ENCODE data around the gene PPP2R5A.
A peak's percentile ranks its signal among the peaks of the same experiment; 100 is the strongest.

PPP2R5A gene

DNA sequence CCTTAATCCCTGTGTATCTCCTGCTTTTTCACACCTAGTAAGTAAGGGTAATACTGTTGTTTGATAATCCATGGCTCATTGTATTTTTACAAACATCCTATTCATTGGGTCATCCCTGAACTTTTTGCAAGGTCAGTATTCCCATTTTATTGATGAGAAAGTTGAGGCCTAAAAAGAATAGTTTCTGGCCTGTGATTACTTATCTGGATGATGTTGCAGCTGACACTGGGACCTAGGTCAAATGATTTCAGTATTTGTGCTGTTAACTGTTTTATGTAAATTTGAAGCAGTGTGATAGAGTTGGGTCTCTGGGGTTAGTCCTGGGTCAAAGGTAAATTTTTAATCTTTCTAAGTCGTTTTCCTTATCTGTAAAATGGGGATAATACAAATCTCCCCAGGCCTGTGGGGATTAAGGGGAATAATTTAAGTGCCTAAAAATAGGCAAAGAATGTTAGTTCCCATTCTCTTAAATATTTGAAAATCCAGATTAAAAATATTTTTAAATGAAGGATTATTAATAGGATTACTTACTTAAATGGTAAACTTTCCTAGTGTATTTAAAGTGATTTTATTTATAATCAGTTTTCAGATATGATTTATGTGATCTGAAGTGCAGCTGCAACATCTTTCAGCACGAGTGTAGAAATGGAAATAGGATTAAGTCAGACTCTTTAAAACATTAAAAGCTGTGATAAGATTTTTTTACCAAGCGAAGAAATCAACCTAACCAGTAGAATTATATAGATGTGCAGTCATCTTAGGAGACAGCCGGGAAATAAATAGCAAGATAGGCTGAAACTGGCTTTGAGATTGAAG is 4.3 kb downstream of the PPP2R5A start:
- Histone ChIP-seq H3K4me1 (ENCODE audit: control extremely low read depth in 1 of 4, control insufficient read depth in 4 of 4, insufficient read depth in 4 of 4, low read length in 3 of 4) (peaks cover 37 to 70% (median 41%) of the 10 kb centered on the region in 4 experiments), H3K4me3 (ENCODE audit: control insufficient read depth in 1 of 7, extremely low read depth in 1 of 7, insufficient read depth in 4 of 7, low read depth in 2 of 7, low read length in 6 of 7) (peak overlapping the region in 2 of 7 experiments; percentile 33 to 100), H3K9me3 (ENCODE audit: control extremely low read depth in 1 of 5, control insufficient read depth in 4 of 5, insufficient read depth in 2 of 5, low read depth in 1 of 5, low read length in 4 of 5) (no peaks in the 10 kb centered on the region), H3K27me3 (replicated peaks in 2 of 5; ENCODE audit: control insufficient read depth in 4 of 5, insufficient read depth in 5 of 5, low read length in 4 of 5) (no peaks in the 10 kb centered on the region), H3K27ac (ENCODE audit: insufficient read depth in 1 of 2, low read depth in 1 of 2, low read length in 2 of 2, poor library complexity in 1 of 2, severe bottlenecking in 2 of 2) (peak overlapping the region in 1 of 2 experiments; percentile 33), H3K36me3 (ENCODE audit: control insufficient read depth in 4 of 4, insufficient read depth in 4 of 4, low read length in 3 of 4) (peaks cover 0 to 3% (median 0%) of the 10 kb centered on the region in 4 experiments)
- CTCF ChIA-PET = interaction anchor here (2.3 to 8.8 kb wide), 3 partner anchors 167 to 608 kb away, joined by 5 to 111 read pairs (median 20); no protein-coding TSS in a partner anchor
- WGBS (ENCODE audit: insufficient coverage) = 100% methylated on average over 1 of the region's 4 CpGs
- DNase-seq = peak in 1 of 3 donors; percentile 13
- POLR2A ChIA-PET = no interaction called here

DNA sequence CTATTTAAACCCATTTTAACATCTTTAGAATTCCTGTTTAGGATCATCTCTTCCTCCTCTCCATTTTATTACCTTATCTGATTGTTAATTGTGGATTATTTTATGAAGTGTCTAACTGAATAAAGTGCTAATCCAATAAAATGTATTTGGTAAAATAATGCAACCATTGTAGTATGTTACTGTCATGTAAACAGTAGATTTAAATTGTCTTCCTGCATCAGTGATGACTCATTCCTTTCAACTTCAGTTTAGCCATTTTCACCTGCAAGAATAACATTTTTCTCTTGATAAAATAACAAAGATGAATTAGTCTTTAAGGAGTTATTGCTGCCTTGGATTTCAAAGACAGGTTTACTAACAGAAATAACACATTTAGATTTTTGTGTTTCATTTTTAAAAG is 5.4 kb downstream of the PPP2R5A start:
- H3K27ac ChIP-seq (ENCODE audit: insufficient read depth in 1 of 2, low read depth in 1 of 2, low read length in 2 of 2, poor library complexity in 1 of 2, severe bottlenecking in 2 of 2) = peak overlapping the region in 1 of 2 experiments; percentile 12
- no peak overlapping the region for H3K4me3 ChIP-seq (ENCODE audit: control insufficient read depth in 1 of 7, extremely low read depth in 1 of 7, insufficient read depth in 4 of 7, low read depth in 2 of 7, low read length in 6 of 7)
- DNase-seq = peak in 2 of 3 donors; percentile 40 to 51
- H3K4me1 ChIP-seq (ENCODE audit: control extremely low read depth in 1 of 4, control insufficient read depth in 4 of 4, insufficient read depth in 4 of 4, low read length in 3 of 4) = peaks cover 35 to 68% (median 40%) of the 10 kb centered on the region in 4 experiments
- POLR2A ChIA-PET = no interaction called here
- peaks cover 0 to 3% (median 0%) of the 10 kb centered on the region in 4 experiments for H3K36me3 ChIP-seq (ENCODE audit: control insufficient read depth in 4 of 4, insufficient read depth in 4 of 4, low read length in 3 of 4)
- CTCF ChIA-PET = interaction anchor here (0.9 to 8.8 kb wide), 17 partner anchors 19 to 609 kb away, joined by 3 to 111 read pairs (median 5); no protein-coding TSS in a partner anchor
- no peaks in the 10 kb centered on the region for H3K27me3 ChIP-seq (replicated peaks in 2 of 5; ENCODE audit: control insufficient read depth in 4 of 5, insufficient read depth in 5 of 5, low read length in 4 of 5)
- H3K9me3 ChIP-seq (ENCODE audit: control extremely low read depth in 1 of 5, control insufficient read depth in 4 of 5, insufficient read depth in 2 of 5, low read depth in 1 of 5, low read length in 4 of 5) = no peaks in the 10 kb centered on the region

DNA sequence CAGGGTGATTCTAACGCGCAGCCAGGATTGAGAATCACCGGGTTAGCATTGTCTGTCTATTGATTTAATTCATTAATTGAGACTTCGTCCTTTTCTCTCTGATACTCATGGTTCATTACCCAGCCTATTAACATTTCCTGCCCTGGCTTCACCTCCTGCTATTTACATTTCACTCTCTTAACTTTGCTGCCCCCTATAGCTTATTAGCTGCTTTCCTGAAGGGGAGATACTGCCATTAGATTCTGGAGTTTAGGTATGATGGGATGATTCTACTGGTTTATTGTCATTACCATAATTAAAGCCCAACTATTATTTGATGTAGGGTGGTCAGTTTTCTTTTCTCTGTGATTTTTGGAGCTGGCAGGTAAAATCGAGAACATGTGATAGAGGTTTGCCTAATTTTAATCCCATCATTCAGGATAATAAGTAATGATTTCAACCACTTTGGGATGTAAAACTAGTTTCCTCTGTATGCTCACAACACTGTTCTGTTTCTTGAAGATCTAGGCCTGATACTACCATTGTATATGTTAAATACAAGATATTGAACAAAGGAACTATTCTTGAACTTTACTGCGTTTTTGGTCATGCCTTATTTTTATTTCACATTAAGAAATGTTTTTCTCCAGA is 6.4 kb downstream of the PPP2R5A start:
- H3K27ac ChIP-seq (ENCODE audit: insufficient read depth in 1 of 2, low read depth in 1 of 2, low read length in 2 of 2, poor library complexity in 1 of 2, severe bottlenecking in 2 of 2) = peak overlapping the region in 1 of 2 experiments; percentile 52
- DNase-seq = peak; percentile 72 to 77 (median 77)

DNA sequence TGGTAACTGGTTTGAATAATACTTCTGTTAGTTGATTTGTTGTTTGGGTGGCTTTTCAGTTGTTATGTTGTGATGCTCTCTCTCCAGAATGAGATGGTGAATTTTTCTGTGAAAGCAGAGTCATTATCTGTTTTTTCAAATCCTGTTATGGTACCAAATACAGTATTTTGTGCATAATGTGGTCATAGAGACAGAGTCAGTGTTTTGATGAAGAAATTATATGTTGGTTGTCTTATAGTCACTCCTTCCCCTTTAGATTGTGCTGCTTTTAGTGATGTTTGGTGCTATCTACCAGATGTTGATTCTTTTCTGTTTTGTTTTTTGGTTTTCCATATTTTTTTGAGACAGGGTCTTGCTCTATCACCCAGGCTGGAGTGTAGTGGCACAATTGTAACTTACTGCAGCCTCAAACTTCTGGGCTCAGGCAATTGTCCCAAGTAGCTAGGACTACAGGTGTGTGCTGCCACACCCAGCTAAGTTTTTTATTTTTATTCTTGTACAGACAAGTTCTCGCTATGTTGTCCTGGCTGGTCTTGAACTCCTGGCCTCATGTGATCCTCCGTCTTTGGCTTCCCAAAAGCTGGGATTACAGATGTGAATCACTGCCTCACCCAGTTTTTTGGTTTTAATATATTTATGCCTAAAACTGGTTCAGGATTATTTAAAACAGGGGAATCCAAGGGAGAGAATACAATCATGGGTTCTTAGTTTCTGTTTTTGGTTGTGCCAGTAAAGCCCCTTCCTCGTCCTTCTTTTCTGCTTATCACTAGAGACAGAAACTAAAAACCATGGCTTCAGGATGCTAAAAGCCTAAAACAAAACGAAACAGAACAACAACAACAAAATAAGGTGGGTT is 7.3 kb downstream of the PPP2R5A start:
- WGBS (ENCODE audit: insufficient coverage) = 100% methylated on average over 2 of the region's 4 CpGs
- ChIA-PET CTCF (interaction anchor here (0.5 to 8.8 kb wide), 17 partner anchors 17 to 257 kb away, joined by 3 to 111 read pairs (median 4); partner anchors contain the start of genes DTL and INTS7), POLR2A (no interaction called here)
- Histone ChIP-seq H3K27ac (ENCODE audit: insufficient read depth in 1 of 2, low read depth in 1 of 2, low read length in 2 of 2, poor library complexity in 1 of 2, severe bottlenecking in 2 of 2) (peak overlapping the region in 1 of 2 experiments; percentile 38), H3K4me3 (ENCODE audit: control insufficient read depth in 1 of 7, extremely low read depth in 1 of 7, insufficient read depth in 4 of 7, low read depth in 2 of 7, low read length in 6 of 7) (no peak overlapping the region), H3K27me3 (replicated peaks in 2 of 5; ENCODE audit: control insufficient read depth in 4 of 5, insufficient read depth in 5 of 5, low read length in 4 of 5) (no peaks in the 10 kb centered on the region), H3K9me3 (ENCODE audit: control extremely low read depth in 1 of 5, control insufficient read depth in 4 of 5, insufficient read depth in 2 of 5, low read depth in 1 of 5, low read length in 4 of 5) (no peaks in the 10 kb centered on the region), H3K36me3 (ENCODE audit: control insufficient read depth in 4 of 4, insufficient read depth in 4 of 4, low read length in 3 of 4) (peaks cover 0 to 3% (median 0%) of the 10 kb centered on the region in 4 experiments), H3K4me1 (ENCODE audit: control extremely low read depth in 1 of 4, control insufficient read depth in 4 of 4, insufficient read depth in 4 of 4, low read length in 3 of 4) (peaks cover 28 to 58% (median 31%) of the 10 kb centered on the region in 4 experiments)
- no peak for DNase-seq

More for the DNA sequence above, 6.4 kb downstream of the PPP2R5A start:
- Histone ChIP-seq H3K4me1 (ENCODE audit: control extremely low read depth in 1 of 4, control insufficient read depth in 4 of 4, insufficient read depth in 4 of 4, low read length in 3 of 4) (peaks cover 35 to 66% (median 38%) of the 10 kb centered on the region in 4 experiments), H3K27me3 (replicated peaks in 2 of 5; ENCODE audit: control insufficient read depth in 4 of 5, insufficient read depth in 5 of 5, low read length in 4 of 5) (no peaks in the 10 kb centered on the region), H3K36me3 (ENCODE audit: control insufficient read depth in 4 of 4, insufficient read depth in 4 of 4, low read length in 3 of 4) (peaks cover 0 to 3% (median 0%) of the 10 kb centered on the region in 4 experiments), H3K4me3 (ENCODE audit: control insufficient read depth in 1 of 7, extremely low read depth in 1 of 7, insufficient read depth in 4 of 7, low read depth in 2 of 7, low read length in 6 of 7) (no peak overlapping the region), H3K9me3 (ENCODE audit: control extremely low read depth in 1 of 5, control insufficient read depth in 4 of 5, insufficient read depth in 2 of 5, low read depth in 1 of 5, low read length in 4 of 5) (no peaks in the 10 kb centered on the region)
- ChIA-PET POLR2A (no interaction called here), CTCF (interaction anchor here (0.5 to 8.8 kb wide), 22 partner anchors 20 to 610 kb away, joined by 3 to 111 read pairs (median 4); partner anchors contain the start of genes DTL and INTS7)
- 50% methylated on average over 4 of the region's 6 CpGs for WGBS (ENCODE audit: insufficient coverage)

DNA sequence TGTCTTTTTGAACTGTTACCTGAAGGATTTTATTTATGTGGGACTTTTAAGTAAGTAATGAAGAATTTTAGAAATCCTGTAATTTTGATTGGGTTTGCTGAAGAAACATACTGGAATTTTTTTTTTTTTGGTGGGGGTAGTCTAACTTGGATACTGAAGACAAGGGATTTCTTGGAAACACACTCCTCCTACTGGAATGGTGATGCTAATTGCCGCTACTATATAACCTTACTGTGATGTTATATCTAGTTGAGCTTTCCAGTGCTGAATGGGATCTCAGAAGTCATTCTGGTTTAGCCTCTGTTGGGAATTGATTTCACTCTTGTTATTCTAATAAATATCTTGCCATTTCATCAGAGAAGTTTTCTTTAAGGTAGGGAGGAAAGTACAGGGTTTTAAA is 8.4 kb downstream of the PPP2R5A start:
- H3K9me3 ChIP-seq (ENCODE audit: control extremely low read depth in 1 of 5, control insufficient read depth in 4 of 5, insufficient read depth in 2 of 5, low read depth in 1 of 5, low read length in 4 of 5) = no peaks in the 10 kb centered on the region
- ChIA-PET POLR2A (no interaction called here), CTCF (interaction anchor here (1.3 to 8.8 kb wide), 5 partner anchors 19 to 230 kb away, joined by 4 to 111 read pairs (median 17); no protein-coding TSS in a partner anchor)
- no peak overlapping the region for H3K27ac ChIP-seq (ENCODE audit: insufficient read depth in 1 of 2, low read depth in 1 of 2, low read length in 2 of 2, poor library complexity in 1 of 2, severe bottlenecking in 2 of 2)
- H3K36me3 ChIP-seq (ENCODE audit: control insufficient read depth in 4 of 4, insufficient read depth in 4 of 4, low read length in 3 of 4) = peaks cover 0 to 3% (median 0%) of the 10 kb centered on the region in 4 experiments
- WGBS (ENCODE audit: insufficient coverage) = no CpG with 5 or more reads among the region's 1 CpG
- H3K4me3 ChIP-seq (ENCODE audit: control insufficient read depth in 1 of 7, extremely low read depth in 1 of 7, insufficient read depth in 4 of 7, low read depth in 2 of 7, low read length in 6 of 7) = no peak overlapping the region
- H3K4me1 ChIP-seq (ENCODE audit: control extremely low read depth in 1 of 4, control insufficient read depth in 4 of 4, insufficient read depth in 4 of 4, low read length in 3 of 4) = peaks cover 21 to 47% (median 23%) of the 10 kb centered on the region in 4 experiments
- H3K27me3 ChIP-seq (replicated peaks in 2 of 5; ENCODE audit: control insufficient read depth in 4 of 5, insufficient read depth in 5 of 5, low read length in 4 of 5) = no peaks in the 10 kb centered on the region
- DNase-seq = no peak

DNA sequence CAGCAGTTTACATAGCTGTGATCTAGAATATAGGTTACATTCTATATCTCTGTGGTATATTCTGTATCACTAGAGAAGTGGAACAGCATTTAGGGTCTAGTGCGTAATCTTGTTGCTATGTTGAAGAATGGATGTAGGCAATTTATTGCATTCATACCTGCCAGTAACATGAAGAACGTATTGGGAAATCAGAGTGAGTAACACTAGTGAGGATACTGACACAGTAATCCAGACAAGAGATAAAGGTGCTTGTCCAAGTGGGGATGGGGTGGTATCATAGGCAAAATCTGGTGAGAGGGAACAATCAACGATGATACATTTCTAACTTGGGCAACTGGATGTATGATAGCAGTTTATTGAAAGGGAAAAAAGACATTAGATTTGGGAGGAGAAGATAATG is 9.8 kb downstream of the PPP2R5A start:
- Histone ChIP-seq H3K4me1 (ENCODE audit: control extremely low read depth in 1 of 4, control insufficient read depth in 4 of 4, insufficient read depth in 4 of 4, low read length in 3 of 4) (peaks cover 12 to 33% (median 15%) of the 10 kb centered on the region in 4 experiments), H3K4me3 (ENCODE audit: control insufficient read depth in 1 of 7, extremely low read depth in 1 of 7, insufficient read depth in 4 of 7, low read depth in 2 of 7, low read length in 6 of 7) (no peak overlapping the region), H3K9me3 (ENCODE audit: control extremely low read depth in 1 of 5, control insufficient read depth in 4 of 5, insufficient read depth in 2 of 5, low read depth in 1 of 5, low read length in 4 of 5) (no peaks in the 10 kb centered on the region), H3K36me3 (ENCODE audit: control insufficient read depth in 4 of 4, insufficient read depth in 4 of 4, low read length in 3 of 4) (peaks cover 0 to 2% (median 0%) of the 10 kb centered on the region in 4 experiments), H3K27me3 (replicated peaks in 2 of 5; ENCODE audit: control insufficient read depth in 4 of 5, insufficient read depth in 5 of 5, low read length in 4 of 5) (no peaks in the 10 kb centered on the region), H3K27ac (ENCODE audit: insufficient read depth in 1 of 2, low read depth in 1 of 2, low read length in 2 of 2, poor library complexity in 1 of 2, severe bottlenecking in 2 of 2) (no peak overlapping the region)
- ChIA-PET POLR2A (no interaction called here), CTCF (interaction anchor here (0.8 to 8.8 kb wide), 4 partner anchors 160 to 232 kb away, joined by 3 to 111 read pairs (median 4); no protein-coding TSS in a partner anchor)
- 100% methylated on average over 3 of the region's 3 CpGs for WGBS (ENCODE audit: insufficient coverage)
- no peak for DNase-seq
